GM18909 (cell line): ENCODE data around the gene SYT2.
"Not testable (repeated sequence)": the region's sequence is repeated elsewhere in the genome, so short reads cannot be mapped to it uniquely, and the experiment has no call there.

Experiments
- ATAC-seq: cut with Tn5 transposase; IDR thresholded peaks from one replicate; pipeline ENCODE4 v1.9.1; 2021; ENCODE audit warnings: mild to moderate bottlenecking; ENCODE audit not compliant: unreplicated experiment, poor library complexity

Gene SYT2

GRCh38 chr1:202603435-202603834 lies 106.8 kb downstream of the SYT2 start:
- ATAC-seq, result no peak

GRCh38 chr1:202600432-202601041 lies 109.7 kb downstream of the SYT2 start:
- no peak for ATAC-seq

GRCh38 chr1:202599669-202600431 lies 110.4 kb downstream of the SYT2 start:
- ATAC-seq, result no peak

- ATAC-seq, result no peak
Observed at GRCh38 chr1:202597090-202597761, 113.0 kb downstream of the SYT2 start.

GRCh38 chr1:202596638-202597037 lies 113.6 kb downstream of the SYT2 start:
- ATAC-seq, result no peak

- ATAC-seq, result no peak
Observed at GRCh38 chr1:202593845-202594244, 116.4 kb downstream of the SYT2 start.

DNA sequence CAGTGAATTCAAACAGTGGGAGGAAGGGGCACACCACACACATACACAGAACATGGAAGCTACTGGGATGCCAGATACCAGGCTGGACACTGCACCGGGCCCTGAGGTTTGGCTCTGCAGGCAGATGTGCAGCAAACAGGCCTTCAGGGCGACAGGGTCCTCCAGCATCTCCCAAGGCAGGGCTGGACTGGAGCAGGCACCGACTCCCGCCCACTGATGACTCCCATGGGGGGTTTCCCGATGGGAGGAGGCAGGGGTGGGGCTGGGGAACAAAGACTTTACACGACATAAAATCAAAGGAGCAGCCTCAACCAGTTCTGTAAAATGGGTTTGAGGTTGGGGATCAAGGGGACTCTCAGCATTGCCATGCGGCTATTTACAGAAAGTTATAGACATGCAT lies 118.1 kb downstream of the SYT2 start:
- no peak for ATAC-seq

- no peak for ATAC-seq
Observed at GRCh38 chr1:202591515-202591914, 118.7 kb downstream of the SYT2 start.

DNA sequence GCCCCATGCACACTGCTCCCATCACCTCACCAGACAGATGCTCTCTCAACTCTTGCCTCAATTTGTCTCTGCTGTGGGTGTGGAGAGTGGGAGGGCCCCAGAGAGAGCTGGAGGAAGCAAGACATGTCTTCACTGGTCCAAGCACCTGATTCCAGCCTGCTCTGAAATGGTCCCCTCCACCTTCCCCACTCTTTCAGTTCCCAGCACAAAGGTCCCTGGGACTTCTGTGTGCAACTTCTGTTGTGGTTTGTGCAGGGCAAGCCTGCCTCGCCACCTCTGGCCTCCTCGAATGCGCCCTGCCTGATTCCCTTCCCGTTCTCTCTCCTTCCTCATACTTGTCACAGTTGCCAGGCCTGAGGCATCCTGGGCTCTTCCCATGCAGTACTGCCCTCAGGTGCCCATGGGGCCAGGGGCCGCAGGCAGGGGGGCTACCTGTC lies 119.3 kb downstream of the SYT2 start:
- no peak for ATAC-seq

DNA sequence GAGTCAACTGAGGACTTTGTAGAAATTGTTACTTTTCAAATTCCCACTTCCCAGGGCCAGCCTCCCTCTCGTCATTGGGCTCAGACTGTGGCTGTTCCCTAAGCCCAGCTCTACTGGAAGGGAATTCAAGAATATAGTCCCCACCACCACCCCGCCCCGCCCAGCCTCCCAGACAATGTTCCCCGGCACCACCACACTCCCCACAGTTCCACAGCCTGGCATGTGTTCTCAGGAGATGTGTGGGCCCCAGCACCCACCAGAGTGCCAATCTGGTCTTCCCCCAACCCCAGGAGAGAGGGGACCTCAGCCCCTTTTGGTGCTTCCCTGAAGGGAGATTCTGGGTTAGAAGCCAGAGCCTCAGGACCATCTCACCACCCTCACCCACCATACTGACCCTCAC lies 120.1 kb downstream of the SYT2 start:
- no peak for ATAC-seq

DNA sequence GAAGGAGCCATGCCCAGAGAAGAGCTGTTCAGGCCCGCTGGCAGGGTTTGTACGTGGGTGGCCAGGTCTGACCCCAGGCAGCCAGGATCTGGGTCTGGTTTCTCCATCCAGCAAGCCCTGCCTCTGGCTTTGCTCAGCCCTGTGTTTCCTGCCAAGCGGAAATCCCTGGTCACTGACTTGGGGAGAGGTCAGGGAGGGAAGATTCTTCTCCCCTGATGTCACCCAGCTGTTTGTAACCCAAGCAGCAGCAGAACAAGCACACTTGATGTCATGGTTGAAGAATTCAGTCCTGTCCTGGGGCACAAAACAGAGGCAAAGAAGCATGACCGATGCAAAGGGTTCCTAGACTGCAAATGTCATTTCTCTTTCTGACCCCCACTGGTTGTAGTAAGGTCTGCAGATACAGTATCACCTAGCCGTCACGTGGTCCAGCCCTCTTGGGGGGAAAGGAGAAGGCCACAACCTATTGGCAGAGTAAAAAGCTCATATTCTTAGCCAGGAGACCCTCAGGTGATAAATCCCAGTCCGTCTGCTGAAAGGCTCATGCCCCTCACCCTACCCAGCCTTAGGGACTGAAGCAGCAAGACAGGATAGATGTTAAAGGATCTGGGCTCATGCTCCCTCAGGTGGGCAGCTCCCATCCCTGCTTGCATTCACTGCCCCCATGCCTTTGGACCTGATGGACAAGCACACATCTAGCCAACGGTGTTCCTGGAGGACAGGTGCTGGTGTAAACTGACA lies 120.9 kb downstream of the SYT2 start:
- no peak for ATAC-seq

DNA sequence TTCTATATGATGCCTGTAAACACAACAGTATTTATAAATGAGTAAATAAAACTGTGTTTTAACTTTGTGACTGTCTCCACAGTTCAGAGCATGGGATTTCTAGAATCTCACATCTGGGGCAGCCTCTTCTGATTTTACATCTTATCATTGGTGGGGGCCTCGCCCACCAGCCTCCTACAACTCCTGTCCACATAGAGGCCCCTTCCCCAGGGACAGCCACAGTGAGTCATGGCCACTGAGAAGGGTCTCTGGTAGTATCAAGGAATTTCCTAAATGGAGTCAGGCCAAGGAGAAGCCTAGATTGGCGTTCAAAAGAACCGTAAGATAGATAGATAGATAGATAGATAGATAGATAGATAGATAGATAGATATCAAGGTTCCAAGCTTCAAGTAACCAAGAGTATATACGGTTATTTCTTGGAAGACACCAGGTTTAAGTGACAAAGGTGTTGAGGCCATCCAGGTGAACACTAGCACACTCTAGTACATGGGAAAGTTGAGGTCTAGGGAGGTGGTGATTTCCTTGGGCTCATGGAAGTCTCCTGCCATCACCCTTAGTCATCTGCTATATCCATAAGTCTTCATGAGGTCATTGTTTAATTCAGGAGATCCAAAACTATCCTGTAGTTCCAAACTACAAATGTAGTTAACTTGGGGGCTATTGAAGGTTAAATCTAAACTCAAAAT lies 121.6 kb downstream of the SYT2 start:
- ATAC-seq, result no peak

GRCh38 chr1:202587859-202588485 lies 122.3 kb downstream of the SYT2 start:
- ATAC-seq, result no peak

- ATAC-seq, result no peak
Observed at GRCh38 chr1:202586871-202587270, 123.4 kb downstream of the SYT2 start.

DNA sequence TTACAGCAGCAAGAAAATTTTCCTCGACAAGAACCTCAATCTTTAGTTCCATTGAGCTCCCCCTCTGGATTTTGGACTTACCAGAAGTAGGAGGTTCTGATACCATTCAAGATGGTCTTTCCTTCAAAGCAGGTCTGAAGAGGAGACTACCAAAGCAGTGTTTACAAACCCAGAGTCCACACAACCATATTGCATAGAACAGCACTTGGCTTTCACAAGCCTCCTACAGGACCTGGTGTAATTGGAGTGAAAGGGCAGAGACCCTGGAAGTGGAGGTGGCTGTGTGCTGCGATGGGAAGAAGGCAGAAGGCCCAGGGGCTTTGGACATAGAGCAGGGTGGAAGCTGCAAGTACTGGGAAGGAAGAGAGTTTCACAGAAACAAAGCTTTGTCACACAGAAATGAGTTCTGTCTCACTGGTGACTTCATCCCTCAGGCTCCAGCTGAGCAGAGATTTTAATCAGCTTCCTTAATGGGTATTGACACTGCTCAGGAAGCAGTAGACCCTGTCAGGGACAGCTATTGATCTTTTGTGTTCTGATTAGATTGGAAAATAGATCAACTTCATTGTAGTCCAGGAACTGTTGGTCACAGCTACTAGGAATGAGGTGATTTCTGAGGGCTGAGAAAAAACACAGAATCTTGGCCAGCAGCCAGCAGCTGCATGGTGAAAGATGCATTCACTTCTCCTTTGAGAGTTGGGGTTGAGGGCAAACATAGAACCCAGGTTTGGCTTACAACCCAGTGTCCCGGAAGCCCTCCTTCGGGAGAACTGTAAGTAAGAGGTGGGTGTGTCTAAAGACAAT lies 124.0 kb downstream of the SYT2 start:
- ATAC-seq, result no peak

DNA sequence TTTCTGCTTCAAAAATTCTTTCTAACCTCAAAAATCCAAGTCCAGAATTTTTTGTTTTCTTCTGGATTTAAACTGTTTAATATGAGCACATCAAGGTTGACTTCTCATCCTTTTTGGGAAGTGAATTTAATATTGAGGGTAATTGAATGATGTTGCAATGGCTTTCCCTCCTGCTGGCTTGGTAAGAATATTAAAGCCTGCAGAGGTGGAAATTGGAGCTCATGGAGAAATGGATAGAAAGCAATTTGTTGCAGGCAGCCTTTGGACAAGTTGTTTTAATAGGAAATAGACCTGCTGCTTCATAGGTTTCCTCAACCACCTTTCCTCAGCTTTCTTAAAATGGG lies 124.7 kb downstream of the SYT2 start:
- no peak for ATAC-seq

DNA sequence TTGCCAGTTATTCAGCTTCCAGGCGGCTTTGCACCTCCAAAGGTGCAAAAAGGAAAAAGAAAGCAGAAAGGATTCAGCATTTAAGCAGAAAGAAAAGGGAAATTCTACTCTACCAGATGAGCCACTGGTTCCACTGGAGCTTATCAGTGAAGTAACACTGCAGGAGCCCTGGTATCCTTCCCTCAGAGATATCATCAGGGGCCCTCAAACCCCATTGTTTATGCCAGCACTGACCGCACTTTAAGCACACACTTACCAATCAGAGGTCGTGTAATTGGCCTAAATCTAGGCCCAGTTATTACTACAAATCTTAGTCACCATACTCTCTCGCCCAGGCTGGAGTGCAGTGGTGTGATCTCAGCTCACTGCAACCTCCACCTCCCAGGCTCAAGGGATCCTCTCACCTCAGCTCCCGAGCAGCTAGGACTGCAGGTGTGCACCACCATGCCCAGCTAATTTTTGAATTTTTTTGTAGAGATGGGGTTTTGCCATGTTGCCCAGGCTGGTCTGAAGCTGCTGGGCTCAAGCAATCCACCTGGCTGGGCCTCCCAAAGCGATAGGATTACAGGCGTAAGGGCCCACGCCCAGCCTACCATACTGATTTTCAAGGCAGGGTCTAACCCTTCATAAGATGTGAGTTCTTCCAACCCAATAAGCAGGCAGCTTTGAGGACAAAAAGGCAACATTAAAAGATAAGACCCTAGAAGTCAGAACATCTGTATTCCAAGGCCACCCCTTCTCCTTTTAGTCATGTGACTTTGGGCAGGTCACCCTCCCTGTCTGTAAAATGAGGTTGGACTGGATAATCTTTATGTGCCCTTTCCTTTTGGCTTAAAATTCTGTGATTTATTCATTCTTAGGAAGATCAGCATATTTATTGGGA lies 125.3 kb downstream of the SYT2 start:
- ATAC-seq, result no peak

- not testable (repeated sequence) for ATAC-seq
Observed at GRCh38 chr1:202582350-202582749, 127.9 kb downstream of the SYT2 start.
